ENCODE results near the gene PURB. TPM values are rescaled to one million over a fixed set of nuclear protein-coding genes. Genes with fewer than 3 reads are reported as not detected.
A peak's percentile ranks its signal among the peaks of the same experiment; 100 is the strongest.
"Not testable (repeated sequence)": the region's sequence is repeated elsewhere in the genome, so short reads cannot be mapped to it uniquely, and the experiment has no call there.

Gene PURB
- total RNA-seq, 1 donor from 2014 or later, result 23.9 TPM

DNA sequence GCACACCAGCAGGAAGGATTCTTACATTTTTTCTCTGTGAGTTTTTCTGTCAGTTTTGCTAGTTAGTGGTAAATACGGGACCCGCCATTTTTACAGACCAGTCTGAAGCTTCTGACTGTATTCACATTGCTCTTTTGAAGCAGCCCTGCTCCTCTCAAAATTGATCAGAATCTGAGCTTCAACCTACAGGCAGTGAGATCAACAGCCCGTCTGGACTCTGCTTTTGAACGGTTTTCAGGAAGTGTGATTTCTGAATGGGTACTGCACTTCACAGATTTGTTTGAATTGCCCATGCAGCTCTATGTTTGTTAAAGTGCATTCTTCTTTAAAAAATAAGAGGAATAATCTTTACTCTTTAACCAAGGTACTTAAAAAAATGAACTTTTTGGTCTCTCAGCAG lies 8.9 kb downstream of the PURB start:
- TF ChIP-seq CTCF (IDR thresholded peaks at IDR 0.05), result no peak
- peaks cover 29% of the 10 kb centered on the region for H3K4me1 ChIP-seq
- no peak overlapping the region for H3K4me3 ChIP-seq
- H3K36me3 ChIP-seq, result peaks cover 4% of the 10 kb centered on the region
- no peak overlapping the region for H3K27ac ChIP-seq
- DNase-seq (no peak), ATAC-seq (no peak)
- intact Hi-C loops (cut with DNase I), result no loop called here
- no peaks in the 10 kb centered on the region for H3K27me3 ChIP-seq (ENCODE audit: low read depth)
- H3K9me3 ChIP-seq, result no peaks in the 10 kb centered on the region

DNA sequence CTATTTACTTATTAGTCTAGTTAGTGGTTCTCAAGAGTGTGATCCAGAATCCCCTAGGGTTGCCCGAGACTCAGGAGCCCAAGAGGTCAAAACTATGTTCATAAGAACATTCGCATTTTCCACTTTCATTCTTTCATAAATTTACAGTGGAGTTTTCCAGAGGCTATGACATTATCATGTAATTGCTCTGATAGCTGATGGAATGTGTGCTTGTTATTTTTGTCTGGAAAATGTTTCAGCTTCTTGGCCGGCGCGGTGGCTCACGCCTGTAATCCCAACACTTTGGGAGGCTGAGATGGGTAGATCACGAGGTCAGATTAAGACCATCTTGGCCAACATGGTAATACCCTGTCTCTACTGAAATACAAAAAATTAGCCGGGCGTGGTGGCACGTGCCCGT lies 10.1 kb downstream of the PURB start:
- no peak for ATAC-seq
- Histone ChIP-seq H3K27me3 (ENCODE audit: low read depth) (no peaks in the 10 kb centered on the region), H3K27ac (no peak overlapping the region), H3K4me3 (no peak overlapping the region), H3K9me3 (no peaks in the 10 kb centered on the region), H3K4me1 (peaks cover 18% of the 10 kb centered on the region), H3K36me3 (peaks cover 4% of the 10 kb centered on the region)
- intact Hi-C loops (cut with DNase I), result no loop called here
- TF ChIP-seq CTCF (IDR thresholded peaks at IDR 0.05), result no peak
- no peak for DNase-seq

GRCh38 chr7:44872787-44873186 lies 12.5 kb downstream of the PURB start:
- ATAC-seq, result no peak
- intact Hi-C loops (cut with DNase I), result no loop called here
- Histone ChIP-seq H3K4me3 (no peak overlapping the region), H3K36me3 (peaks cover 4% of the 10 kb centered on the region), H3K4me1 (no peaks in the 10 kb centered on the region), H3K9me3 (no peaks in the 10 kb centered on the region), H3K27ac (no peak overlapping the region), H3K27me3 (ENCODE audit: low read depth) (no peaks in the 10 kb centered on the region)
- TF ChIP-seq CTCF (IDR thresholded peaks at IDR 0.05), result no peak
- no peak for DNase-seq

DNA sequence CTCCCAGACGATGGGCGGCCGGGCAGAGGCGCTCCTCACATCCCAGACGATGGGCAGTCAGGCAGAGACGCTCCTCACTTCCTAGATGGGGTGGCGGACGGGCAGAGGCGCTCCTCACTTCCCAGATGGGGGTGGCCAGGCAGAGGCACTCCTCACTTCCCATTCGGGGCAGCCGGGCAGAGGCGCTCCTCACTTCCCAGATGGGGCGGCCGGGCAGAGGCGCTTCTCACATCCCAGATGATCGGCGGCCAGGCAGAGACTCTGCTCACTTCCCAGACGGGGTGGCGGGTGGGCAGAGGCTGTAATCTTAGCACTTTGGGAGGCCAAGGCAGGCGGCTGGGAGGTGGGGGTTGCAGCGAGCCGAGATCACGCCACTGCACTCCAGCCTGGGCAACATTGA lies 13.4 kb downstream of the PURB start:
- H3K4me3 ChIP-seq; H3K36me3 ChIP-seq; H3K27me3 ChIP-seq (ENCODE audit: low read depth); DNase-seq; ATAC-seq; H3K4me1 ChIP-seq; H3K27ac ChIP-seq; intact Hi-C loops (cut with DNase I); H3K9me3 ChIP-seq: not testable (repeated sequence)

DNA sequence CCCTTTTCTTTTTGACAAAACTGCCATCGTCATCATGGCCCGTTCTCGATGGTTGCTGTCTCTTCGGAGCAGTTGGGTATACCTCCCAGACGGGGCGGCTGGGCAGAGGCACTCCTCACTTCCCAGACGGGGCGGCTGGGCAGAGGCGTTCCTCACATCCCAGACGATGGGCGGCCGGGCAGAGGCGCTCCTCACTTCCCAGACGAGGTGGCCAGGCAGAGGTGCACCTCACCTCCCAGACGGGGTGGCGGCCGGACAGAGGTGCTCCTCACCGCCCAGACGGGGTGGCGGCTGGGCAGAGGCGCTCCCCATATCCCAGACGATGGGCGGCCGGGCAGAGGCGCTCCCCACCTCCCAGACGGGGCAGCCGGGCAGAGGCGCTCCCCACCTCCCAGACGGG lies 14.6 kb downstream of the PURB start:
- H3K36me3 ChIP-seq; H3K4me3 ChIP-seq; DNase-seq; ATAC-seq; intact Hi-C loops (cut with DNase I); H3K9me3 ChIP-seq; H3K4me1 ChIP-seq; H3K27ac ChIP-seq; H3K27me3 ChIP-seq (ENCODE audit: low read depth): not testable (repeated sequence)

DNA sequence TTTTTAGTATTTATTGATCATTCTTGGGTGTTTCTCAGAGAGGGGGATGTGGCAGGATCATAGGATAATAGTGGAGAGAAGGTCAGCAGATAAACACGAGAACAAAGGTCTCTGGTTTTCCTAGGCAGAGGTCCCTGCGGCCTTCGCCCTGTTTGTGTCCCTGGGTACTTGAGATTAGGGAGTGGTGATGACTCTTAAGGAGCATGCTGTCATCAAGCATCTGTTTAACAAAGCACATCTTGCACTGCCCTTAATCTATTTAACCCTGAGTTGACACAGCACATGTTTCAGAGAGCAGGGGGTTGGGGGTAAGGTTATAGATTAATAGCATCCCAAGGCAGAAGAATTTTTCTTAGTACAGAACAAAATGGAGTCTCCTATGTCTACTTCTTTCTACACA lies 15.0 kb downstream of the PURB start:
- H3K9me3 ChIP-seq; H3K4me3 ChIP-seq; intact Hi-C loops (cut with DNase I); H3K27me3 ChIP-seq (ENCODE audit: low read depth); H3K4me1 ChIP-seq; DNase-seq; ATAC-seq; H3K36me3 ChIP-seq; H3K27ac ChIP-seq: not testable (repeated sequence)

DNA sequence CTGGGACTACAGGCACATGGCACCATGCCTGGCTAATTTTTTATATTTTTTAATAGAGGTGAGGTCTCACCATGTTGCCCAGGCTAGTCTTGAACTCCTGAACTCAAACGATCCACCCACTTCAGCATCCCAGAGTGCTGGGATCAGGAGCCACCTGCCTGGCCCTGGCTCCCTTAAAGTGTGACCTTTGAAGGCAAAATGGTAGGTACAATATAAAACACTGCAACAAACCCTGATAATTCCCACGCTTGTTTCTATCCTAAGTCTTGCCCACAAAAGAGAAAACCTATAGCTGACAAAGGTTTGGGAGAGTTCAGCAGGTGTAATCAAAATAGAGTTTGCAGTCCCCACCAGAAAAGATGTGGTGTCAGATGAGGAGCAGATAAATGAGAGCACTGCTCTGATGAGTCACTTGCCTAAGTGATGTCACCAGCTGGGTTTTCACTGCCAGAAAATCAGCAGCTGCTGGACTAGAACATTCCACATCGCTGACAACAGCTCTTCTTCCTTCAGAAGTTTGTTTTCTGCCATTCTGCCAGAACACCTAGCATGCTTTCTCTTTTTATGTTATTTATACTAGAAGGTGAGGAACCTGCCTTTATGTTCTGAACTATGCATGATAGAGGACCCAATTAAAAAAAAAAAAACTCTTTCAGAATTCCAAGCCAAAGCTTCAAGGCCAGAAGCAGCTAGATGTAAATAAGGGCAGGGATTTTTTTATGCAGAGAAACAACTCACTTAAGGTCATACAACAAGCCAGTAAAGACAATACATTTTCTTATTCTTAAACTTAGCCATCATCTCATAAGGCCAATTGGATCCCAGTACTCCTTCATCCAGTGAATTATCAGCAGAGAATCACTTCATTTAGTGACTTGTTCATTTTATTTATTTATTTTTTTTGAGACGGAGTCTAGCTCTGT lies 18.0 kb downstream of the PURB start:
- TF ChIP-seq CTCF (IDR thresholded peaks at IDR 0.05), result no peak
- peak in 1 of 2 donors; percentile 67 for ATAC-seq
- H3K9me3 ChIP-seq, result no peaks in the 10 kb centered on the region
- H3K27me3 ChIP-seq (ENCODE audit: low read depth), result no peaks in the 10 kb centered on the region
- H3K4me1 ChIP-seq, result no peaks in the 10 kb centered on the region
- no peak overlapping the region for H3K4me3 ChIP-seq
- intact Hi-C loops (cut with DNase I), result no loop called here
- DNase-seq, result no peak
- H3K27ac ChIP-seq, result no peak overlapping the region
- no peaks in the 10 kb centered on the region for H3K36me3 ChIP-seq

- intact Hi-C loops (cut with DNase I); DNase-seq; H3K36me3 ChIP-seq; H3K4me3 ChIP-seq; H3K27me3 ChIP-seq (ENCODE audit: low read depth); H3K27ac ChIP-seq; H3K4me1 ChIP-seq; H3K9me3 ChIP-seq; ATAC-seq: not testable (repeated sequence)
Measured at GRCh38 chr7:44861949-44862348, 23.4 kb downstream of the PURB start.
